Kidney epithelial cell (primary cell): ENCODE data around the gene SLC15A3. TPM values are rescaled to one million over a fixed set of nuclear protein-coding genes. Genes with fewer than 3 reads are reported as not detected.

Source experiments
- DNase-seq: peaks from one replicate; pipeline ENCODE4 v3.0.0-alpha.2; 2010; ENCODE audit warnings: low read depth
- H3K27me3 ChIP-seq: 2 replicates; pipeline ENCODE4 v1.6.0; 2011; ENCODE audit warnings: low read length; ENCODE audit not compliant: control insufficient read depth, insufficient read depth
- H3K36me3 ChIP-seq: 2 replicates; pipeline ENCODE4 v1.5.1; 2011; ENCODE audit warnings: low read length; ENCODE audit not compliant: control insufficient read depth, insufficient read depth
- H3K4me3 ChIP-seq: 2 replicates; pipeline ENCODE4 v1.5.1; 2011; ENCODE audit warnings: low read depth, mild to moderate bottlenecking, control low read depth, low read length
- CTCF ChIP-seq: IDR thresholded peaks from 2 replicates; pipeline ENCODE4 v1.5.1; 2011; ENCODE audit warnings: mild to moderate bottlenecking, moderate library complexity, low read length, control low read depth, inconsistent platforms; ENCODE audit not compliant: insufficient read depth, poor library complexity, severe bottlenecking
- total RNA-seq: library from RNA; depleted of rRNA; stranded (reverse); fragments of >200 nt; gene quantifications from 2 replicates; pipeline ENCODE4 v1.2.3, GENCODE V29; 2015

The SLC15A3 gene
- total RNA-seq, 1 donor from 2014 or later = 2.4 TPM

- Histone ChIP-seq H3K36me3 (no peaks in the 10 kb centered on the region), H3K4me3 (no peak overlapping the region), H3K27me3 (peaks cover 17% of the 10 kb centered on the region)
- TF ChIP-seq CTCF = no peak
- no peak for DNase-seq
Observed at GRCh38 chr11:60993615-60994014, 41.6 kb upstream of the SLC15A3 start.

- Histone ChIP-seq H3K27me3 (peaks cover 23% of the 10 kb centered on the region), H3K36me3 (no peaks in the 10 kb centered on the region), H3K4me3 (no peak overlapping the region)
- DNase-seq = no peak
- TF ChIP-seq CTCF = no peak
Observed at GRCh38 chr11:60992842-60993409, 41.0 kb upstream of the SLC15A3 start.

GRCh38 chr11:60991457-60991856, 39.5 kb upstream of the SLC15A3 start:
- DNase-seq = no peak
- Histone ChIP-seq H3K27me3 (peaks cover 23% of the 10 kb centered on the region), H3K4me3 (no peak overlapping the region), H3K36me3 (no peaks in the 10 kb centered on the region)
- TF ChIP-seq CTCF = no peak

- Histone ChIP-seq H3K4me3 (no peak overlapping the region), H3K36me3 (no peaks in the 10 kb centered on the region), H3K27me3 (peaks cover 24% of the 10 kb centered on the region)
- TF ChIP-seq CTCF = no peak
- no peak for DNase-seq
Observed at GRCh38 chr11:60989093-60989650, 37.2 kb upstream of the SLC15A3 start.

GRCh38 chr11:60988658-60989057, 36.7 kb upstream of the SLC15A3 start:
- Histone ChIP-seq H3K36me3 (no peaks in the 10 kb centered on the region), H3K4me3 (no peak overlapping the region), H3K27me3 (peaks cover 22% of the 10 kb centered on the region)
- no peak for TF ChIP-seq CTCF
- no peak for DNase-seq

- no peak for DNase-seq
- Histone ChIP-seq H3K36me3 (no peaks in the 10 kb centered on the region), H3K27me3 (peaks cover 14% of the 10 kb centered on the region), H3K4me3 (no peak overlapping the region)
- no peak for TF ChIP-seq CTCF
Observed at GRCh38 chr11:60987577-60988277, 35.8 kb upstream of the SLC15A3 start.
